Measurements from ENCODE around the gene CEMIP2. TPM values are rescaled to one million over a fixed set of nuclear protein-coding genes. Genes with fewer than 3 reads are reported as not detected.
A peak's percentile ranks its signal among the peaks of the same experiment; 100 is the strongest.

CEMIP2 gene
- total and polyA plus RNA-seq, 2 of the 13 experiments (the other 11 are each of a cell fraction or from before 2014, with no cell fraction given) = 94.3 to 128 TPM

DNA sequence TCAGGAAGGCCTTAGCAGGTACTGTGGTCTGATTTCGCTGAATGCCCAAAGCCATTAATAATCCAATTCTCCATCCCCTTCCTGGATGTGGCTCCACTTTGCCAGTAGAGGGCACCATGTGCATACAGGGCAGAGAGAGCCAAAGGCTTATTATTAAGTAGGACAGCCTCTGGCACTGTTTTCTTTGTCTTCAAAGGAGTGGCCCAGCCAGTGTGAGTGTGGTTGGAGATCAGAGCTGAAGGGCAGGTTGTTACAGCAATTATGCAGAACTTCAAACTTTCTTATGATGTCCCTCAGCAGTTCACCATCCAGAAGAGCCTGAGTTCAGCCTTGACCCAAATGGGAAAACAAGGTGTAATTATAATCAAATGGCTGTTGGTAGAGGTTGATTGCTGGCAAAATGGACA is 38.6 kb upstream of the CEMIP2 start (continued):
- 0 out of 2 replicates have a peak, but pooled peaks have one; percentile 19 for TF ChIP-seq SAP130 (CRISPR knock-in tag; IDR thresholded peaks at IDR 0.05; ENCODE audit: low read depth)
- peak; percentile 66 for TF ChIP-seq MIXL1 (CRISPR knock-in tag; IDR thresholded peaks at IDR 0.05)
- TF ChIP-seq, protein P1, sequence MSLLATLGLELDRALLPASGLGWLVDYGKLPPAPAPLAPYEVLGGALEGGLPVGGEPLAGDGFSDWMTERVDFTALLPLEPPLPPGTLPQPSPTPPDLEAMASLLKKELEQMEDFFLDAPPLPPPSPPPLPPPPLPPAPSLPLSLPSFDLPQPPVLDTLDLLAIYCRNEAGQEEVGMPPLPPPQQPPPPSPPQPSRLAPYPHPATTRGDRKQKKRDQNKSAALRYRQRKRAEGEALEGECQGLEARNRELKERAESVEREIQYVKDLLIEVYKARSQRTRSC (CRISPR knock-in tag; IDR thresholded peaks at IDR 0.05; ENCODE audit: low read depth) = no peak
- TF ChIP-seq CREM (IDR thresholded peaks at IDR 0.05) = no peak
- no peak for TF ChIP-seq CREM (CRISPR knock-in tag; IDR thresholded peaks at IDR 0.05)
- TF ChIP-seq SIN3B (IDR thresholded peaks at IDR 0.05; ENCODE audit: low read length) = no peak
- peak; percentile 50; the same call in 1 of the 2 replicates for TF ChIP-seq GATAD2A (CRISPR knock-in tag; IDR thresholded peaks at IDR 0.05)
- TF ChIP-seq REXO4 (CRISPR knock-in tag; IDR thresholded peaks at IDR 0.05; ENCODE audit: borderline replicate concordance) = no peak
- no peak for TF ChIP-seq SRY (CRISPR knock-in tag; IDR thresholded peaks at IDR 0.05)
- TF ChIP-seq ZBTB20 (CRISPR knock-in tag; IDR thresholded peaks at IDR 0.05; ENCODE audit: borderline replicate concordance, low read depth) = no peak
- TF ChIP-seq, protein P2, sequence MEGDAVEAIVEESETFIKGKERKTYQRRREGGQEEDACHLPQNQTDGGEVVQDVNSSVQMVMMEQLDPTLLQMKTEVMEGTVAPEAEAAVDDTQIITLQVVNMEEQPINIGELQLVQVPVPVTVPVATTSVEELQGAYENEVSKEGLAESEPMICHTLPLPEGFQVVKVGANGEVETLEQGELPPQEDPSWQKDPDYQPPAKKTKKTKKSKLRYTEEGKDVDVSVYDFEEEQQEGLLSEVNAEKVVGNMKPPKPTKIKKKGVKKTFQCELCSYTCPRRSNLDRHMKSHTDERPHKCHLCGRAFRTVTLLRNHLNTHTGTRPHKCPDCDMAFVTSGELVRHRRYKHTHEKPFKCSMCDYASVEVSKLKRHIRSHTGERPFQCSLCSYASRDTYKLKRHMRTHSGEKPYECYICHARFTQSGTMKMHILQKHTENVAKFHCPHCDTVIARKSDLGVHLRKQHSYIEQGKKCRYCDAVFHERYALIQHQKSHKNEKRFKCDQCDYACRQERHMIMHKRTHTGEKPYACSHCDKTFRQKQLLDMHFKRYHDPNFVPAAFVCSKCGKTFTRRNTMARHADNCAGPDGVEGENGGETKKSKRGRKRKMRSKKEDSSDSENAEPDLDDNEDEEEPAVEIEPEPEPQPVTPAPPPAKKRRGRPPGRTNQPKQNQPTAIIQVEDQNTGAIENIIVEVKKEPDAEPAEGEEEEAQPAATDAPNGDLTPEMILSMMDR (CRISPR knock-in tag; IDR thresholded peaks at IDR 0.05) = peak; percentile 93
- TF ChIP-seq, protein P3, sequence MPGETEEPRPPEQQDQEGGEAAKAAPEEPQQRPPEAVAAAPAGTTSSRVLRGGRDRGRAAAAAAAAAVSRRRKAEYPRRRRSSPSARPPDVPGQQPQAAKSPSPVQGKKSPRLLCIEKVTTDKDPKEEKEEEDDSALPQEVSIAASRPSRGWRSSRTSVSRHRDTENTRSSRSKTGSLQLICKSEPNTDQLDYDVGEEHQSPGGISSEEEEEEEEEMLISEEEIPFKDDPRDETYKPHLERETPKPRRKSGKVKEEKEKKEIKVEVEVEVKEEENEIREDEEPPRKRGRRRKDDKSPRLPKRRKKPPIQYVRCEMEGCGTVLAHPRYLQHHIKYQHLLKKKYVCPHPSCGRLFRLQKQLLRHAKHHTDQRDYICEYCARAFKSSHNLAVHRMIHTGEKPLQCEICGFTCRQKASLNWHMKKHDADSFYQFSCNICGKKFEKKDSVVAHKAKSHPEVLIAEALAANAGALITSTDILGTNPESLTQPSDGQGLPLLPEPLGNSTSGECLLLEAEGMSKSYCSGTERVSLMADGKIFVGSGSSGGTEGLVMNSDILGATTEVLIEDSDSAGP (CRISPR knock-in tag; IDR thresholded peaks at IDR 0.05; ENCODE audit: borderline replicate concordance) = no peak
- no peak for TF ChIP-seq BCL6 (CRISPR knock-in tag; IDR thresholded peaks at IDR 0.05)
- no peak for TF ChIP-seq ZNF124 (CRISPR knock-in tag; IDR thresholded peaks at IDR 0.05)
- TF ChIP-seq, protein P4, sequence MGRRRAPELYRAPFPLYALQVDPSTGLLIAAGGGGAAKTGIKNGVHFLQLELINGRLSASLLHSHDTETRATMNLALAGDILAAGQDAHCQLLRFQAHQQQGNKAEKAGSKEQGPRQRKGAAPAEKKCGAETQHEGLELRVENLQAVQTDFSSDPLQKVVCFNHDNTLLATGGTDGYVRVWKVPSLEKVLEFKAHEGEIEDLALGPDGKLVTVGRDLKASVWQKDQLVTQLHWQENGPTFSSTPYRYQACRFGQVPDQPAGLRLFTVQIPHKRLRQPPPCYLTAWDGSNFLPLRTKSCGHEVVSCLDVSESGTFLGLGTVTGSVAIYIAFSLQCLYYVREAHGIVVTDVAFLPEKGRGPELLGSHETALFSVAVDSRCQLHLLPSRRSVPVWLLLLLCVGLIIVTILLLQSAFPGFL (CRISPR knock-in tag; IDR thresholded peaks at IDR 0.05) = no peak
- TF ChIP-seq HMG20A (CRISPR knock-in tag; IDR thresholded peaks at IDR 0.05; ENCODE audit: borderline replicate concordance) = no peak
- TF ChIP-seq RAD51 (IDR thresholded peaks at IDR 0.05; ENCODE audit: borderline replicate concordance) = no peak
- TF ChIP-seq PAWR (CRISPR knock-in tag; IDR thresholded peaks at IDR 0.05; ENCODE audit: borderline replicate concordance) = no peak
- TF ChIP-seq SOX5 (CRISPR knock-in tag; IDR thresholded peaks at IDR 0.05; ENCODE audit: borderline replicate concordance) = no peak
- TF ChIP-seq PHF5A (CRISPR knock-in tag; IDR thresholded peaks at IDR 0.05; ENCODE audit: low read depth, unreplicated experiment) = no peak
- TF ChIP-seq, protein P5, sequence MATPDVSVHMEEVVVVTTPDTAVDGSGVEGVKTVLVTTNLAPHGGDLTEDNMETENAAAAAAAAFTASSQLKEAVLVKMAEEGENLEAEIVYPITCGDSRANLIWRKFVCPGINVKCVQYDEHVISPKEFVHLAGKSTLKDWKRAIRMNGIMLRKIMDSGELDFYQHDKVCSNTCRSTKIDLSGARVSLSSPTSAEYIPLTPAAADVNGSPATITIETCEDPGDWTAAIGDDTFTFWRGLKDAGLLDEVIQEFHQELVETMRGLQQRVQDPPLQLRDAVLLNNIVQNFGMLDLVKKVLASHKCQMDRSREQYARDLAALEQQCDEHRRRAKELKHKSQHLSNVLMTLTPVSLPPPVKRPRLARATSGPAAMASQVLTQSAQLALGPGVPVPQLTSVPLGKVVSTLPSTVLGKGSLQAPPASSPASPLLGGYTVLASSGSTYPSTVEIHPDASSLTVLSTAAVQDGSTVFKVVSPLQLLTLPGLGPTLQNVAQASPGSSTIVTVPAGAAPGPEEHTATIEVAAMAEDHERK (CRISPR knock-in tag; IDR thresholded peaks at IDR 0.05; ENCODE audit: low read depth) = no peak
- TF ChIP-seq NFKBIZ (CRISPR knock-in tag; IDR thresholded peaks at IDR 0.05) = no peak
- TF ChIP-seq REL (CRISPR knock-in tag; conservative IDR thresholded peaks at IDR 0.05) = no peak
- TF ChIP-seq ZNF350 (CRISPR knock-in tag; IDR thresholded peaks at IDR 0.05; ENCODE audit: borderline replicate concordance, low read depth) = no peak
- no peak for TF ChIP-seq CCAR2 (optimal IDR thresholded peaks at IDR 0.05; ENCODE audit: low read depth, low read length)
- no peak for TF ChIP-seq SMYD3 (CRISPR knock-in tag; IDR thresholded peaks at IDR 0.05)
- no peak for TF ChIP-seq ZC3H13 (CRISPR knock-in tag; IDR thresholded peaks at IDR 0.05)
- peak; percentile 86 for TF ChIP-seq ELF1 (CRISPR knock-in tag; IDR thresholded peaks at IDR 0.05)
